ENCODE data around the gene TNFSF4. TPM values are rescaled to one million over a fixed set of nuclear protein-coding genes. Genes with fewer than 3 reads are reported as not detected.
A peak's percentile ranks its signal among the peaks of the same experiment; 100 is the strongest.

TNFSF4 gene
- total RNA-seq, 1 experiment from 2014 or later, result 14.6 TPM

DNA sequence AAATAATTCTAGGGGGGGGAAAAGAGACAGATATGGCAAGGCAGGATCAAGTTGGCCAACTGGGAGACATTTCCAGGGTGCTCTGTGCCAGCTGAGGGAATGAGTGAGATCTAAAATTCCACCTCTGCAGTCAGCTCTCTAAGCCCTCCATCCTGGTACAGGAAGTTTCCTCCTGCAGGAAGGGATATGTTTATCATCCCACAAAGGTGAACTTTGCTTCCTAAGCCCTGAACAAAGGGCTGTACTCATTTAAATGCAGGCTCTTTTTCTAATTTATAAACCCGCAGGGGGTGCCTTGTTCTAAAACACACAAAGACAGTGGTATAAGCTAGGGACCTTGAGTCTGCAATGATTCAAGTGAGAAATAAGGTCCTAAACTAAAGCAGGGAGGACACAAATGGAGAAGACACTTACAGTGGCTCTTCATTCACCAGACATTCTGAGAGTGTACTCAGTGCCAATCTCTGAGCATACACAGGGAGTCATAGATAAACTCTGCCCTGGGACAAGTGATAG is 3.6 kb upstream of the TNFSF4 start:
- no peak for DNase-seq (ENCODE audit: low read depth)

- DNase-seq (ENCODE audit: low read depth), result no peak
These were observed 3.2 kb upstream of the TNFSF4 start for GRCh38 chr1:173210283-173210682.

GRCh38 chr1:173208868-173209267 is 1.7 kb upstream of the TNFSF4 start:
- no peak for DNase-seq (ENCODE audit: low read depth)

GRCh38 chr1:173208146-173208545 is 1.0 kb upstream of the TNFSF4 start:
- no peak for DNase-seq (ENCODE audit: low read depth)

GRCh38 chr1:173205146-173206051 is 1.7 kb downstream of the TNFSF4 start:
- DNase-seq (ENCODE audit: low read depth), result peak; percentile 33

GRCh38 chr1:173204693-173205092 is 2.4 kb downstream of the TNFSF4 start:
- DNase-seq (ENCODE audit: low read depth), result no peak

DNA sequence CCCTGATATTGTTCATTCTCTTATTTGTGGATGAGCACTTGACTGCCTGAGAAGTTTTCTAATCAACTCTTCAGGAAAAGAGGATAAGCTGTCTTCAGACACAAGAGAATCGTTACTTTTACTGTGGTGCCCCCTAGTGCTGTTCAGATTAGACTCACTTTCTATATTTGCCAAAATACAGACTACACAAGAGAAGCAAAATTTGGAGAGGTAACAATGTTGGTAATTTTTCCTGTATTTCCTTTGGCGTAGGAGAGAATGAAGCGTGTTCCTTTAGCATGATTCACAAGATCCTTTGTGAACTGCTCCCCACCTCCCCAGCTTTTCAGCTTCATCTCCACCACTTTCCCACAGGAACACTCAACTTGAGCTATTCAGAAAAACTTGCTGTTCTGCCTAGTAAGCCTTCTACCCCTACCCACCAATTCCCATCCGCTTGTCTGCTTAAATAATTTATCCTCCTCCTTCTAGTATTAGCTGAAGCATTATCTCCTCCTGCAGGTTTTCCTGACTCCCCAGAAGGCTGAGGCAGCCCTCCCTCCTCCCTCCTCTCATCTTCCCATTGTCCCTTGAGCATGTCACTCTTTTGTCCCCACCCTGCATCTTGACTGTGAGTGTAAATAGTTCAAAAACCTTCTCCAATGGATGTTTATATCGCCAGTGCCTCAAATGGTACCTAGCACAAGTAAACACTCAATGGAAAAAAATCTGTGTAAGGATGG is 4.5 kb downstream of the TNFSF4 start:
- DNase-seq (ENCODE audit: low read depth), result peak; percentile 86

DNA sequence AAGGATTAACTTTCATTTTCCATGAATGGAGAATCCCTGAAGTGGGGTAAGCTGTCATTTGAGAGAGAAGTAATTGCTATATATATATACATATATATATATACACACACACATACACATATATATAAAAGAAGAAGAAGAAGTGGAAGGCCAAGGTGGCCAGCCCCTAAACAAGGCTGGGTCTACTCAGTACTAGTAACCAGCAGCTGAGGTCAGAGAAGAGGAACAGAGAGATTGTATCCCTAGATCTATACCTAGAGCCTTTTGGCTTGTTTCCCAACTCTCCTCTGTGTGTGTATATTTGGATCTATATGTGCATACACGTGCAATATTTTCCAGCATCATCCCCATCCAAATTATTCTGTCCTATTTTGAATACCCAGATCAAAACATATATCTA is 5.2 kb downstream of the TNFSF4 start:
- no peak for DNase-seq (ENCODE audit: low read depth)

DNA sequence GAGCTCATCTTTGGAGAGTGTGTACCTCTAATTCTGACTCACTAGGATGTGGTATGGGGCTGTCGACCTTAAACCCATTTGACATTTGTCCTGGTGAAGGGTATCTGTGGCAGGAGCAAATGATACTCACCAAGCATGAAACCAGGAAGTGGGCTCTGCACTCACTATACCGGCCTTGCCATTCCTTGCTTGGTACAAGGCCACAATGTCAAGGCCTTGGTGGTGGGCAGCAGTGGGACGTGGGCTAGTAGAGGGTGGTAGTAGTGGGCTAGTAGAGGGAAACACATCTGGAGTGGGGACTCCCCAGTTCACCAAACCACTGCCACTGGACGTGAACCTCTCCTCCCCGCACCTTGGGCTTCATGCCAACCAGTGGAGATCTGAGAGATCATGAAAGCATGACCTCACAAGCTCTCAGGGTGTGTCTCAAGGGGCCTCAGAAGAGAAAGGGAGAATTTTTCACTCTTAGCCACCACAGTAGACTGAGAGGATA is 11.5 kb downstream of the TNFSF4 start:
- peak; percentile 38 for DNase-seq (ENCODE audit: low read depth)

GRCh38 chr1:173193639-173194038 is 13.5 kb downstream of the TNFSF4 start:
- DNase-seq (ENCODE audit: low read depth), result peak; percentile 75

GRCh38 chr1:173191011-173191705 is 16.0 kb downstream of the TNFSF4 start:
- peak; percentile 73 for DNase-seq (ENCODE audit: low read depth)

DNA sequence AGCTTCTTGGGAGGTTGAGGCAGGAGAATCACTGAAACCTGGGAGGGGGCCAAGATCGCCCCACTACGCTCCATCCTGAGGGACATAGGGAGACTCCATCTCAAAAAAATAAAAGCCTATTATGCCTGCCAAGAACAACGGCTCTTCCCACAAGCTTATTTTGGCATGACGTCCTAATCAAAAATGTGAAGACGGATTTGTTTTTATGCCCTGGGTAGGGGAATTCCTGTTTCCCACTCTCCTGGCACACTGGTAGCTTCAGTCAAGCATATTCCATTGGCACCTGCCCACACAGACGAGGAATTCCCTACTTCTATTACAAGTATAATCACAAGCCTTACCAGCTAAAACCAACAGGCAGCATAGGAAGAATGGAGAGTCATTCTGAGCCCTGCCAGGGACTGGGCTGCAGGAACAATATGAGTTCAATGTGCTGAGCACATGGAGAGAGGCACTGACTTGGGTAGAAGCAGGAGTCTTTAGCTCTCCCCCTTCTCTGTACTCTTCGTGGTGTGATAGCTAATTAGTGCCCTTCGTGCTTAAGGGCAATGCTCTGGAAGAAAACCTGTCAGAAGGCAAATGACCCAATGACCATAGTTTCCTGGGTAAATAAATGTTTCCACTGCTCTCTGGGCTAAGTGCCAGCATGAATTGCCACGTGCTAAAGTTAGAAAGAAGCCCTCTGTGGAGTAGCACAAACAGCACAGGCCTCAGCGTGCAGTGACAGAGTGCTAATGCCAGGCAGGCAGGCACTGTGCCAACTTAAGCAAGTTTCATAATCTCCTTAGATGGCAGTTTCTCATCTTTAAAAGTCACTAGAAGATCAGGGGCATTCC is 16.8 kb downstream of the TNFSF4 start:
- DNase-seq (ENCODE audit: low read depth), result peak; percentile 98

- DNase-seq (ENCODE audit: low read depth), result no peak
These were observed 19.4 kb downstream of the TNFSF4 start for GRCh38 chr1:173187671-173188237.

DNA sequence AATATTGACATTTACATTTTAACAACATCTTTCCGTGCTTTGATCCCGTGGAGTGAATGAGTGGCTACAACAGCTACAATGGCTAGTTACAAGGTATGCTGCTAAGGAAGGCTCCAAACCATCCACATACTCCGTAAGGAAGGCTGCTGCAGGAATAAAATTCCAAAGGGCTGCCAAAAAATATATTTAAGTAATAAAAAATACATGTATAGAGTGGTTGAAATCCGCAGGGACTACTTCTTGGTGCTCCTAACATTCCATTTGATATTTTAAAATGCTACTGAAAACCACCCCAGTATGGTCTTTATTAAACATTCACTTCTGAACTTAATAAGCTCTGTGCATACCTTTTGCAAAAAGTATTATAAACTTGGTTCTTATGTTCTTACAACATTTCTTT is 25.3 kb downstream of the TNFSF4 start:
- DNase-seq (ENCODE audit: low read depth), result no peak

DNA sequence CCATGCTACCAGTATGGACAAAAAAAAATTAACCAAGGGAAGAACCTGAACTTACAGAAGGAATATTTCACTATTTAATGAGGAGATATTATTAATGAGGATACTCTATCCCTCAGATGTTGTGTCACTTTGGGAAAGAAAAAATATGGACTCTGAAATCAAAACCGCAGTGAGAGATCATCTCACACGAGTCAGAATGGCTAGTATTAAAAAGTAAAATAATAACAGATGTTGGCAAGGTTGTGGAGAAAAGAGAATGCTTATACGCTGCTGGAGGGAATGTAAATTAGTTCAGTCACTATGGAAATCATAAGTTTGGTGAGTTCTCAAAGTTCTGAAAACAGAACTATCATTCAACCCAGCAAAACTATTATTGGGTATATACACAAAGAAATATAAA is 30.9 kb downstream of the TNFSF4 start:
- DNase-seq (ENCODE audit: low read depth), result no peak

GRCh38 chr1:173175514-173176145 is 31.5 kb downstream of the TNFSF4 start:
- DNase-seq (ENCODE audit: low read depth), result peak; percentile 35

DNA sequence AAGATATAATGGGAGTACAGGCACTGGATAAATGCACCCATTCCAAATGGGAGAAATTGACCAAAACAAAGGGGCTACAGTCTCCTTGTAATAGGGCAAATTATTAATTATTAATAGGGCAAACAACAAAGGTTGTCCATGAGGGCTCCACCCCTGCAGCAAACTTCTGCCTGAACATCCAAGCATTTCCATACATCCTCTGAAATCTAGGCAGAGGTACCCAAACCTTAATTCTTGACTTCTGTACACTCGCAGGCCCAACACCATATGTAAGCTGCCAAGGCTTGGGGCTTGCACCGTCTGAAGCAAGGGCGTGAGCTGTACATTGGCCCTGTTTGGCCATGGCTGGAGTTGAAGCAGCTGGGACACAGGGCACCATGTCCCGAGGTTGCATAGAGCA is 33.7 kb downstream of the TNFSF4 start:
- no peak for DNase-seq (ENCODE audit: low read depth)

GRCh38 chr1:173171152-173171551 is 36.0 kb downstream of the TNFSF4 start:
- DNase-seq (ENCODE audit: low read depth), result no peak

DNA sequence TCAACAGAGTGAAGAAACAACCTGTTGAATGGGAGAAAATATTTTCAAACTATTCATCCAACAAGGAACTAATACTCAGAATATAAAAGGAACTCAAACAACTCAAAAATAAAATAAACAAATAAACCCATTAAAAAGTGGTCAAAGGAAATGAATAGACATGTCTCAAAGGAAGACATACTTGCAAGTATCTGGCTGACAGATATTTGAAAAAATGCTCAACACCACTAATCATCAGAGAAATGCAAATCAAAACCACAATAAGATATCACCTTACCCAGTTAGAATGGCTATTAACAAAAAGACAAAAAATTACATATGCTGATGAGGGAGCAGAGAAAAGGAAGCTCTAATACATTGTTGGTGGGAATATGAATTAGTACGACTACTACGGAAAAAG is 38.2 kb downstream of the TNFSF4 start:
- peak; percentile 58 for DNase-seq (ENCODE audit: low read depth)

DNA sequence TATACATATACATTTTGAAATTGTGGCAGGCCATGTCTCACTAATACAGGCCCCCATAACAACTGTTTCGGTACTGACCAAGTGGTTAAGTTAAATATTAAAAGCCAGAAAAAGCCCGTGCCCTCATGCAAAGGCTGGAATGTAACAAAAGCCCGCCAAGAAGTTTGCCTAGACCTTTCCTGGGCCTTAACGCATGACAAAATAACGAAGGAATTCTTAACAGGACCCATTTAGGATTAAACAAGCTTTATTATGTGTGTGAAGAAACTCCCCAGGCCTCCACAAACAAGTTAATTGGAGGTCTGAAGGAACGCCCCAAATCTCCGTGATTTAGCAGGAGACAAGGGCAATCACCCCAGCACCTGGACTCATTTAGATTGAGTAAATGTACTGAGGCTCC is 42.4 kb downstream of the TNFSF4 start:
- no peak for DNase-seq (ENCODE audit: low read depth)
